GM23248 (cell line): Measurements from ENCODE around the gene AGR2.

ENCODE experiments used
- EZH2 ChIP-seq: fragments of 200-600 bp; sonication (generic); IDR thresholded peaks from 2 replicates; pipeline ENCODE4 v1.6.1; 2018; ENCODE audit warnings: antibody characterized with exemption, mild to moderate bottlenecking; ENCODE audit not compliant: insufficient read depth, poor library complexity, severe bottlenecking
- EZH2phosphoT487 ChIP-seq: fragments of 200-600 bp; sonication (generic); IDR thresholded peaks from 2 replicates; pipeline ENCODE4 v1.6.1; 2018; ENCODE audit warnings: antibody characterized with exemption, moderate library complexity, mild to moderate bottlenecking, low read depth; ENCODE audit not compliant: insufficient read depth

GRCh38 chr7:16794986-16795385 lies 9.8 kb downstream of the AGR2 start:
- no peak for TF ChIP-seq EZH2
- TF ChIP-seq EZH2phosphoT487: no peak
